Pancreas (tissue), 10 donors: ENCODE measurements around the gene SPECC1. TPM values are rescaled to one million over a fixed set of nuclear protein-coding genes. Genes with fewer than 3 reads are reported as not detected.
A peak's percentile ranks its signal among the peaks of the same experiment; 100 is the strongest.

Source experiments
- ATAC-seq, 4 donors: fragments of 200-7000 bp; cut with Tn5 transposase; one replicate each; pipeline versions ENCODE4 v1.8.0 to v1.9.1; 2020; ENCODE audit warnings: mild to moderate bottlenecking in 4 of 4, moderate library complexity in 4 of 4
- DNase-seq, 6 donors: peaks; one replicate each; pipeline ENCODE4 v3.0.0-alpha.2; 2020
- FAIRE-seq: peaks from 2 replicates; lab custom pipeline; 2012; peaks lifted over from hg19 to GRCh38; lab: Jason Lieb, UNC
- H3K27ac ChIP-seq, 4 donors: fragments of 200-600 bp; sonication (generic); 1 replicate in 3 of 4; 2 replicates in 1 of 4; pipeline versions ENCODE4 v1.5.0 to v1.8.0; 2020
- H3K27me3 ChIP-seq, 4 donors: fragments of 200-600 bp; one replicate each; pipeline ENCODE4 v1.8.0; 2021
- H3K36me3 ChIP-seq, 3 donors: fragments of 200-600 bp; sonication (generic) in 1 of 3; one replicate each; pipeline versions ENCODE4 v1.5.0 to v1.8.0; 2020 to 2021
- H3K4me1 ChIP-seq, 3 donors: fragments of 200-600 bp; one replicate each; pipeline ENCODE4 v1.8.0; 2021
- H3K4me3 ChIP-seq, 4 donors: fragments of 200-600 bp; sonication (generic) in 2 of 4; one replicate each; pipeline versions ENCODE4 v1.5.0 to v1.8.0; 2020 to 2021
- H3K9me3 ChIP-seq, 4 donors: fragments of 200-600 bp; one replicate each; pipeline ENCODE4 v1.8.0; 2021
- CTCF ChIP-seq, 4 donors: fragments of 200-600 bp; sonication (generic) in 3 of 4; IDR thresholded peaks; one replicate each; pipeline versions ENCODE4 v1.5.0 to v1.8.0; 2021; ENCODE audit warnings: antibody characterized with exemption in 4 of 4
- WGBS, 2 donors: extraction: QIAGEN DNeasy Blood & Tissue Kit; methylation state at CpG; one replicate each; pipeline ENCODE4 v1.1.7; 2013; 5-methylcytosine and 5-hydroxymethylcytosine counted together
- intact Hi-C, 3 donors: fragments of 100-400 bp; cut with DNase I; formaldehyde crosslinking; loops; one replicate each; pipeline versions ENCODE4 v1.11.1 to v1.14.2; 2022
- polyA plus RNA-seq, 2 donors: library from polyadenylated mRNA; stranded (reverse); fragments of 200-250 nt; gene quantifications; one replicate each; pipeline ENCODE4 v1.2.3, GENCODE V29; 2013
- total RNA-seq, 6 donors: library from RNA; stranded (reverse); fragmentation: NEBNext Ultra II Directional in 4 of 6; extraction: Animal tissue kit (Norgen Biotek cat#: 25700) in 4 of 6; gene quantifications; one replicate each; pipeline versions ENCODE4 v1.2.1 to v1.2.4, GENCODE V29; 2021 to 2023
- donor health status: healthy with polysubstance abuse.
- donor health status: DM: no; HTN: no; CAD: no; lungs with moderate emphysema.
- donor health status: DM: no; HTN: no; CAD: no.
- donor health status: control.
- donor health status: control.
- donor health status: Bipolar disorder and iron deficiency.
- donor health status: DM: yes; HTN: yes; CAD: no.
- donor health status: DM: no; HTN: no; CAD: no.
- donor health status: DM: no; HTN: no; CAD: no.
- donor health status: DM: yes; HTN: yes; CAD: no.

SPECC1 gene
- total and polyA plus RNA-seq, 8 donors: 5.6 to 22.2 (median 8.1) TPM

- no peaks in the 10 kb centered on the region for H3K9me3 ChIP-seq
- no peak overlapping the region for H3K27ac ChIP-seq
- no peak overlapping the region for H3K4me3 ChIP-seq
- WGBS, 2 donors: 66 to 77% methylated on average over 1 of the region's 1 CpG
- no peak for TF ChIP-seq CTCF (IDR thresholded peaks at IDR 0.05)
- no peaks in the 10 kb centered on the region for H3K4me1 ChIP-seq
- no peaks in the 10 kb centered on the region for H3K27me3 ChIP-seq
- no peak for ATAC-seq
- no peak for DNase-seq
- no peaks in the 10 kb centered on the region for H3K36me3 ChIP-seq
- intact Hi-C loops: no loop called here
- FAIRE-seq: no peak
These were observed 13.1 kb upstream of the SPECC1 start for GRCh38 chr17:19996086-19996485.

DNA sequence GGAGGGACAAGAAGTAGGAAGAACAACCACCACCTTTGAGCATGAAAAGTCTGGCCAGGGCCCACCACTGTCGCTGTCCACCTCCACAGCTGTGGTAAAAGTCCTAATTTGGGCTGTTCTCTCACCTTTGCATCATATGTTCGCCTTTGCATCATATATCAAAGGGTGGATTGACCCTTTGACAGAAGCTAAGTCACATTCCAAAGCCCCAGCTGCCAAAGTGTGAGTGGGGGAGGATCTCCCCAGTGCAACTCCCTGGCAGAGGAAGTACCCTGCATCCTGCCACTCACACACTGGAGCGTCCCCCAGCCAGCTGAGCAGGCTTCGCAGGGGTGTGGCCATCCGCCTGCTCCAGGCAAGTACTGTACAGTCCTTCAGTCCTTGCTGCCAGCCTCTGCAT lies 12.7 kb upstream of the SPECC1 start:
- FAIRE-seq (no peak), ATAC-seq (no peak), DNase-seq (no peak)
- 51 to 52% methylated on average over 5 of the region's 5 CpGs for WGBS, 2 donors
- H3K27ac ChIP-seq: no peak overlapping the region
- no peaks in the 10 kb centered on the region for H3K9me3 ChIP-seq
- intact Hi-C loops: no loop called here
- no peaks in the 10 kb centered on the region for H3K36me3 ChIP-seq
- no peaks in the 10 kb centered on the region for H3K27me3 ChIP-seq
- H3K4me1 ChIP-seq: no peaks in the 10 kb centered on the region
- no peak overlapping the region for H3K4me3 ChIP-seq
- no peak for TF ChIP-seq CTCF (IDR thresholded peaks at IDR 0.05)

- H3K27ac ChIP-seq: no peak overlapping the region
- 23 to 27% methylated on average over 34 to 35 of the region's 35 CpGs for WGBS, 2 donors
- no peaks in the 10 kb centered on the region for H3K4me1 ChIP-seq
- DNase-seq (peak in 5 of 6 donors; percentile 23 to 68 (median 26)), ATAC-seq (peak; percentile 33 to 71 (median 51)), FAIRE-seq (no peak)
- peak overlapping the region; percentile 42 to 73 (median 65) for H3K4me3 ChIP-seq
- no peak for TF ChIP-seq CTCF (IDR thresholded peaks at IDR 0.05)
- peaks cover 0 to 19% (median 0%) of the 10 kb centered on the region in 4 donors for H3K27me3 ChIP-seq
- no peaks in the 10 kb centered on the region for H3K9me3 ChIP-seq
- intact Hi-C loops: loop anchor here in 1 of 3 donors (10.0 kb wide), 1 partner anchor 96 kb away; no protein-coding TSS in a partner anchor
- H3K36me3 ChIP-seq: no peaks in the 10 kb centered on the region
These were observed 712 bp upstream of the SPECC1 start for GRCh38 chr17:20008242-20009051.

DNA sequence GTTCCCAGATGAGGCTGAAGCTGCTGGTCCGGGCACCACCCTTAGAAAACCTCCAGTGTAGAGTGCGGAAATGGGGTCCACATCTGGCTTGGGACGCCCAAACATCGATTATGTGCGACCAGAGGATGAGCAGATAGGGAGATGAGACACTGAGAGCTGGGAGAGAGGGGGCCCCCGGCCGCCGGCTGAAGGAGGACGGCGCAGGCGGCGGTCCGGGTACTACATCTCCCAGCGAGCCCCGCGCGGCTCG lies 182 bp upstream of the SPECC1 start:
- no peak for TF ChIP-seq CTCF (IDR thresholded peaks at IDR 0.05)
- WGBS, 2 donors: 0 to 1% methylated on average over 18 of the region's 18 CpGs
- H3K27me3 ChIP-seq: peaks cover 0 to 14% (median 0%) of the 10 kb centered on the region in 4 donors
- H3K27ac ChIP-seq: no peak overlapping the region
- FAIRE-seq (no peak), DNase-seq (peak in 1 of 6 donors; percentile 61), ATAC-seq (peak in 3 of 4 donors; percentile 29 to 97 (median 47))
- no peaks in the 10 kb centered on the region for H3K9me3 ChIP-seq
- H3K4me3 ChIP-seq: peak overlapping the region; percentile 42 to 73 (median 65)
- intact Hi-C loops: loop anchor here in 1 of 3 donors (10.0 kb wide), 1 partner anchor 96 kb away; no protein-coding TSS in a partner anchor
- H3K4me1 ChIP-seq: no peaks in the 10 kb centered on the region
- no peaks in the 10 kb centered on the region for H3K36me3 ChIP-seq
